Brain microvascular endothelial cell (primary cell): ENCODE measurements around the gene PDE6B.
"Not testable (repeated sequence)": the region's sequence is repeated elsewhere in the genome, so short reads cannot be mapped to it uniquely, and the experiment has no call there.

ENCODE experiments used
- DNase-seq: peaks from one replicate; pipeline ENCODE4 v3.0.0-alpha.2; 2020
- H3K27ac ChIP-seq: fragments of 250-450 bp; sonication (Bioruptor Pico); 2 replicates; pipeline ENCODE4 v1.5.1; 2020; ENCODE audit warnings: mild to moderate bottlenecking, moderate library complexity
- H3K27me3 ChIP-seq: fragments of 250-450 bp; sonication (Bioruptor Pico); replicated peaks from 2 replicates; pipeline ENCODE4 v1.5.1; 2020; ENCODE audit warnings: mild to moderate bottlenecking
- H3K36me3 ChIP-seq: fragments of 250-450 bp; sonication (Bioruptor Pico); replicated peaks from 2 replicates; pipeline ENCODE4 v1.5.1; 2020; ENCODE audit warnings: mild to moderate bottlenecking
- H3K4me3 ChIP-seq: 2 replicates; pipeline ENCODE4 v1.5.1; 2011; ENCODE audit warnings: low read depth, mild to moderate bottlenecking, control low read depth, low read length, moderate library complexity
- in situ Hi-C: cut with HindIII; loops from 2 replicates; pipeline ENCODE4 v1.10.0; 2017; ENCODE audit warnings: low sequenced_read_pairs, low pct_ligation_motif_present
- TF ChIP-seq, protein P1 (sequence below): IDR thresholded peaks from 2 replicates; pipeline ENCODE4 v1.5.1; 2011; ENCODE audit warnings: low read depth, mild to moderate bottlenecking, moderate library complexity, low read length, control low read depth, inconsistent platforms; ENCODE audit errors: missing control alignments

PDE6B gene

DNA sequence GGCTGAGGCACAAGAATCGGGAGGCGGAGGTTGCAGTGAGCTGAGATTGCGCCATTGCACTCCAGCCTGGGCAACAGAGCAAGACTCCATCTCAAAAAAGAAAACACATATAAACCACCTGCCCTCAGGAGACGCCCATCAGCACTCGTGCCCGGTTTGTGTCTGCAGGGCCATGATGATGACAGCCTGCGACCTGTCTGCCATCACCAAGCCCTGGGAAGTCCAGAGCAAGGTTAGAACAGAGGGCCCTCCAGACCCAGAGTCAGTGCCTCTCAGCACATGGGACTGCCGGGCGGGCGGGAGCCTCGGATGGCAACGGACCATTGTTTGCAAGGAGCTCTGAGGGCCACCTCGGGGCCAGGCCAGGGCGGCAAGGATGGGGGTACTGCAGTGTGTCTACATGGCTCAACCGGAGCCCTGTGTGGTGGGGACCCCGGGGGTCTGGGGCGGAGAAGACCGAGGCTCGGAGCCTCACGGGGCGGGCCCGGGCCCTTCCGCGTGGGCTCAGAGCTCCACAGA is 39.4 kb downstream of the PDE6B start:
- peaks cover 4% of the 10 kb centered on the region for H3K27me3 ChIP-seq
- in situ Hi-C loops, result no loop called here
- TF ChIP-seq, protein P1, sequence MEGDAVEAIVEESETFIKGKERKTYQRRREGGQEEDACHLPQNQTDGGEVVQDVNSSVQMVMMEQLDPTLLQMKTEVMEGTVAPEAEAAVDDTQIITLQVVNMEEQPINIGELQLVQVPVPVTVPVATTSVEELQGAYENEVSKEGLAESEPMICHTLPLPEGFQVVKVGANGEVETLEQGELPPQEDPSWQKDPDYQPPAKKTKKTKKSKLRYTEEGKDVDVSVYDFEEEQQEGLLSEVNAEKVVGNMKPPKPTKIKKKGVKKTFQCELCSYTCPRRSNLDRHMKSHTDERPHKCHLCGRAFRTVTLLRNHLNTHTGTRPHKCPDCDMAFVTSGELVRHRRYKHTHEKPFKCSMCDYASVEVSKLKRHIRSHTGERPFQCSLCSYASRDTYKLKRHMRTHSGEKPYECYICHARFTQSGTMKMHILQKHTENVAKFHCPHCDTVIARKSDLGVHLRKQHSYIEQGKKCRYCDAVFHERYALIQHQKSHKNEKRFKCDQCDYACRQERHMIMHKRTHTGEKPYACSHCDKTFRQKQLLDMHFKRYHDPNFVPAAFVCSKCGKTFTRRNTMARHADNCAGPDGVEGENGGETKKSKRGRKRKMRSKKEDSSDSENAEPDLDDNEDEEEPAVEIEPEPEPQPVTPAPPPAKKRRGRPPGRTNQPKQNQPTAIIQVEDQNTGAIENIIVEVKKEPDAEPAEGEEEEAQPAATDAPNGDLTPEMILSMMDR, result no peak
- no peak overlapping the region for H3K4me3 ChIP-seq
- no peaks in the 10 kb centered on the region for H3K36me3 ChIP-seq
- no peak for DNase-seq
- no peak overlapping the region for H3K27ac ChIP-seq

DNA sequence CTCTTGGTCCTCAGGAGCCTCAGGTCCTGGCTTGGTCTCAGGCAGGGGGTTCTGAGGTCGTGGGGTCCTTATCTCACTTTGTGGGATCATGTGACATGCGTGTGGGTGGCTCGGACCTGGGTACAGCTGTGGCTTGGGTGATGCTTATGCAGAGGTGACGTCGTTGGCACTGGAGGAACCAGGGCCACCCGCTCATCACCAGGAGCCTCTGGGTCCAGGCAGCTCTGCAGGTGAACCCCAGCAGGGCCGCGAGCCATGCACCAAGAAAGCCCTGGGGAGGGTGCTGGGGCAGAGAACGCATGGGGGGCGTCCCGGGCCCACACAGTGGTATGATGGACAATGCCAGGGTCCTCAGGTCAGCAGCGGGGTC is 40.0 kb downstream of the PDE6B start:
- H3K36me3 ChIP-seq, result no peaks in the 10 kb centered on the region
- in situ Hi-C loops, result no loop called here
- TF ChIP-seq, protein P1, result no peak
- peaks cover 4% of the 10 kb centered on the region for H3K27me3 ChIP-seq
- H3K27ac ChIP-seq, result no peak overlapping the region
- H3K4me3 ChIP-seq, result no peak overlapping the region
- no peak for DNase-seq

DNA sequence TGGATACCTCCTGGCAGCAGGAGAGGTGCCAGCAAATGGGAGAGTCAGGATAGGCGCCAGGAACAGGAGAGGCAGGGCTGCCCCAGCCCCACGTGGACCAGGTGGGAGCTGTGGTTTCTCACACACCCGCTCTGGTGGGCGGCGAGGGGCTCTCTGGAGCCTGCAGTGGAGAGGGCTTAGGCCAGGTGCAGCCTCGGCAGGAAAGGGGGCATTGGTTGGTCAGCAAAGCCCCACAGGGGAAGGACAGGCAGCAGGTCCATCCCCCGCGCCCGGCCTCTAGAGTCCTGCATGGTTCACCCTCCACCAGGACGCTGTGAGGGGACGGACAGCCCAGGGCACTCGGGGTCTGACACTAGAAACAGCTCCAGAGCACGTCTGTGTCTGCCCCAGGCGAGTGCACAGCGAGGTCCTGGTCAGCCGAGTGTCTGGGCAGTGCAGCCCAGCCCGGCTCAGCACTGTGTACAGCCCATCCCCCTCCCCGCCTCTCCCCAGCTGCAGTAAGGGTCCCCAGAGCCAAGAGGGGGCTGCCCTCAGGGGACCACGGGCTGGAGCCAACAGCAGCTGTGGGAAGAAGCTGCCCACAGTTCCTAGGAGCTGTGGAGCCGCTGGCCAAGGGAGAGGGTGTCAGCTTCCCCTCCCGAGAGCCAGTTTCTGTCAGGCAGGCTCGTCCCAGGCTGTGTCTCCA is 40.5 kb downstream of the PDE6B start:
- Histone ChIP-seq H3K27ac (no peak overlapping the region), H3K4me3 (no peak overlapping the region), H3K36me3 (no peaks in the 10 kb centered on the region), H3K27me3 (peaks cover 4% of the 10 kb centered on the region)
- in situ Hi-C loops, result no loop called here
- TF ChIP-seq, protein P1, result no peak
- no peak for DNase-seq

DNA sequence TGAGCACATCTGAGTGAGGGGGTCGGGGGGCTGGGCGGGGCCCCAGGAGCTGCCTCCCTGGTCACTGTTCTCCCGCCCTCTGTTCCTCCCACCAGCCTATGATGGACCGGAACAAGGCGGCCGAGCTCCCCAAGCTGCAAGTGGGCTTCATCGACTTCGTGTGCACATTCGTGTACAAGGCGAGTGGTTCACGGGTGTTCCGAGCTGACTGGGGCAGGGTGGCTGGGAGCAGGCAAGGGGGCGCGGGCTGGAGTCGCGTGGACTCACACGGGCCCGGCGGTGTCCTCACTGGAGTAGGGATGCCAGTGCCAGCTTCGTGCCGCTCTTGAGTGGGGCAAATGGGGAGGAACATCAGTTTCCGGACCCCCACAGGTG is 41.0 kb downstream of the PDE6B start:
- H3K27me3 ChIP-seq, result peaks cover 4% of the 10 kb centered on the region
- in situ Hi-C loops, result no loop called here
- no peak overlapping the region for H3K4me3 ChIP-seq

DNA sequence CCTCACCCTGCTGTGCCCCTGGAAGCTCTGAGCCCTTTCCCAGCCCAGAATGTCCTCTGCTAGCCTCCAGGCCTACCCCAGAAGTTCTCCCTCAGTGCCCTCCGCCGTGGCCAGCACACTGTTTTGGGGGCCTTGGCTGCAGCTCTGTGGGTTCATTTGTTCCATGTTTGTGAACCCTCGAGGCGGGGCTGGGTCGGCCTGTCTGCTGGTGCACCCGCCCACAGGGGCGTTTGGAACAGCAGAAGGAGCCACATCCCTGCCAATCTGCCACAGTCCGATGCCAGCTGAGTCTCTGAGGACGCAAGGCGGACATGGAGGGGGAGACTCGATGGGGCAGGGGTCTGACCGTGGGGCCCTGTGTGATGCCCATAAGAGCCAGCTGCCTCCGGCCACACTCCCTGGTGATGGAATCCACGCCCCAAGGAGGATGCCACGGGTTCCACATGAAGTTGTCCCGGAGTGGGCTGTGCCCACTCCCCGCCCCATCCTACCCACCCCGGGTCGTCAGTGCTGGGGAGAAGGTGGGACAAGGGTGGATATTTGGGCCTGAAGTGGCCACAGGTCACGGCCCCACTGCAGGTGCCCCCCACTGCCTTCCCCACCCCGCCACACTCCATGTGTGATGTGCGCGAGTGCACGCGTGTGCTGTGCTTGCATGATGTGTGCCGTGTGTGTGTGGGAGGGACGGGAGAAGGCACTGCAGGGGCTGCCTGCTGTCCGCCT is 41.6 kb downstream of the PDE6B start:
- no peak overlapping the region for H3K4me3 ChIP-seq
- peaks cover 4% of the 10 kb centered on the region for H3K27me3 ChIP-seq
- peaks cover 10% of the 10 kb centered on the region for H3K36me3 ChIP-seq
- no peak overlapping the region for H3K27ac ChIP-seq
- TF ChIP-seq, protein P1, result no peak
- in situ Hi-C loops, result no loop called here
- DNase-seq, result no peak

More for the DNA sequence above, 41.0 kb downstream of the PDE6B start:
- Histone ChIP-seq H3K27ac (no peak overlapping the region), H3K36me3 (peaks cover 5% of the 10 kb centered on the region)
- no peak for DNase-seq
- TF ChIP-seq, protein P1, result no peak

DNA sequence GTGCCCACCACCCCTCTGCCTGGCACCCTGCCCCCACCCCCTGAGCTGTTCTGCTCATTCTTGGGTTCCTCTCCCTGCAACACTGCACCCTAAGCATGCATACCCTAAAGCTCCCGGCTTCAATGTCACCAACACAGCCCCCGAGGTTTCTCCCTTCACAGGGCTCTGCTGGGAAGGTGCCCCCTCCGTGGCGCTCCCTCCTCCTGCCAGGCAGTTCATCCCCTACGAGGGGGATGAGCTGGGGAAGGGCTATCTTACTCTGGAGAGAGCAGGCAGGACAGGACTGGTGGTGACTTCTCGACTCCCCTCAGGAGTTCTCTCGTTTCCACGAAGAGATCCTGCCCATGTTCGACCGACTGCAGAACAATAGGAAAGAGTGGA is 42.2 kb downstream of the PDE6B start:
- Histone ChIP-seq H3K4me3 (no peak overlapping the region), H3K36me3 (peaks cover 14% of the 10 kb centered on the region), H3K27ac (no peak overlapping the region), H3K27me3 (peaks cover 4% of the 10 kb centered on the region)
- in situ Hi-C loops, result no loop called here
- no peak for DNase-seq
- TF ChIP-seq, protein P1, result no peak

DNA sequence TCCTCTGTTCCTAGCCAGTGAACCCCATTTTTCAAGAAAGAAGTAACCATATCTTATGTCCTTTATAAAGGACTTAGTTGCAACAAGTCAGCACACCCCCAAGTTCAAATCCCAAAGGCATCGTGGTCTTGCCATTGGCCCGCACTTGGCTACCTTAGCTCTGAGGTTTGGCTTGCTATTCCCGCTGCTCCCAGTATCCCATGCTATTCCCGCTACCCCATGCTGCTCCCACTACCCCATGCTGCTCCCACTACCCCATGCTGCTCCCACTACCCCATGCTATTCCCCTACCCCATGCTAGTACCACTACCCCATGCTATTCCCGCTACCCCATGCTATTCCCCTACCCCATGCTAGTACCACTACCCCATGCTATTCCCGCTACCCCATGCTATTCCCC is 42.8 kb downstream of the PDE6B start:
- DNase-seq, H3K4me3 ChIP-seq, in situ Hi-C loops, H3K27ac ChIP-seq, H3K27me3 ChIP-seq: not testable (repeated sequence)
- H3K36me3 ChIP-seq, result peaks cover 14% of the 10 kb centered on the region

DNA sequence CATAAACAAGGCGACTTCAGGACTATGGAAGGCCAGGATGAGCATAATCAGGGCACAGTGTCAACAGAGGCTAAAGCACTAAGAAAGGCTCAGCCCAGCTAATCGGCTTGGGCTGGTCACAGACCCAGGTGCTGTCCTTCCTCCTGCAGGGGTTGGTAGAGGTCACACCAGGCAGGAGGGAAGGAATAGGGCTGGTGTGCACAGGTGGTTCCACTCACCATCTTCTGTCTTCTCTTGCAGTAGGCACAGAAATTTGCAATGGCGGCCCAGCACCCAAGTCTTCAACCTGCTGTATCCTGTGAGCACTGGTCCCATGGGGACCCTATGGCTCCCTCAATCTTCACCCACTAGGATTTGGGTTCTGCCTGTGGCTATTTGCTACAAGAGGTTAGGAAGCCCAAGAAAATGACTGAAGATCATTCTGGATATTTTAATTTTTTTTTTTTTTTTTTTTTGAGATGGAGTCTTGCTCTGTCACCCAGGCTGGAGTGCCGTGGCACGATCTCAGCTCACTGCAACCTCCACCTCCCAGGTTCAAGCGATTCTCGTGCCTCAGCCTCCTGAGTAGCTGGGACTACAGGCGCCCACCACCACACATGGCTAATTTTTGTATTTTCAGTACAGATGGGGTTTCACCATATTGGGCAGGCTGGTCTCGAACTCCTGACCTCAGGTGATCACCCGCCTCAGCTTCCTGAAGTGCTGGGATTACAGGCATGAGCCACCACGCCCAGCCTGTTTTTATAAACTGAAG is 44.6 kb downstream of the PDE6B start:
- DNase-seq, H3K27ac ChIP-seq, in situ Hi-C loops: not testable (repeated sequence)

More for the DNA sequence above, 44.6 kb downstream of the PDE6B start:
- H3K4me3 ChIP-seq, H3K27me3 ChIP-seq: not testable (repeated sequence)
- H3K36me3 ChIP-seq, result peaks cover 14% of the 10 kb centered on the region
